CD4-positive, alpha-beta T cell (primary cell): ENCODE data around the gene HDDC3. TPM values are rescaled to one million over a fixed set of nuclear protein-coding genes. Genes with fewer than 3 reads are reported as not detected.
A peak's percentile ranks its signal among the peaks of the same experiment; 100 is the strongest.

Source experiments
- ATAC-seq: fragments of 200-7000 bp; cut with Tn5 transposase; one replicate; pipeline ENCODE4 v1.10.0; 2022; ENCODE audit warnings: mild to moderate bottlenecking; ENCODE audit not compliant: poor library complexity
- CTCF ChIA-PET: fragments of 350-600 bp; sonication (Branson Sonifier 250); formaldehyde crosslinking; loops from one replicate; lab custom pipeline; 2021; ENCODE audit warnings: antibody characterized with exemption, inconsistent platforms; lab: Charles Lee
- POLR2A ChIA-PET: fragments of 350-600 bp; sonication (Branson Sonifier 250); formaldehyde crosslinking; loops from one replicate; lab custom pipeline; 2021; ENCODE audit warnings: antibody characterized with exemption, inconsistent platforms; lab: Charles Lee
- DNase-seq, 14 experiments: peaks; one replicate each; pipeline ENCODE4 v3.0.0-alpha.2; 2013 to 2020; ENCODE audit warnings: mixed read lengths in 2 of 14
- H3K27ac ChIP-seq, 2 donors: one replicate each; pipeline versions ENCODE4 v1.5.1 to v1.7.0; 2013; ENCODE audit warnings: low read length in 2 of 2, low read depth in 1 of 2, mild to moderate bottlenecking in 1 of 2
- H3K27me3 ChIP-seq, 2 experiments: 1 replicate in 1 of 2; 2 replicates in 1 of 2; pipeline versions ENCODE4 v1.6.1 to v1.7.0; 2013; ENCODE audit warnings: low read length in 2 of 2, control low read depth in 1 of 2, mild to moderate bottlenecking in 1 of 2, moderate library complexity in 1 of 2; ENCODE audit not compliant: insufficient read depth in 2 of 2, control insufficient read depth in 1 of 2
- H3K36me3 ChIP-seq: one replicate; pipeline ENCODE4 v1.6.1; 2013; ENCODE audit warnings: low read length, control low read depth; ENCODE audit not compliant: insufficient read depth
- H3K4me1 ChIP-seq: one replicate; pipeline ENCODE4 v1.6.1; 2013; ENCODE audit warnings: low read length, control low read depth; ENCODE audit not compliant: insufficient read depth
- H3K4me3 ChIP-seq: one replicate; pipeline ENCODE4 v1.5.1; 2013; ENCODE audit warnings: mild to moderate bottlenecking, low read length, moderate library complexity
- H3K9me3 ChIP-seq, 2 experiments: 1 replicate in 1 of 2; 2 replicates in 1 of 2; pipeline versions ENCODE4 v1.6.1 to v1.7.0; 2013; ENCODE audit warnings: low read length in 2 of 2, mild to moderate bottlenecking in 2 of 2, control low read depth in 1 of 2, moderate library complexity in 1 of 2; ENCODE audit not compliant: control insufficient read depth in 1 of 2, insufficient read depth in 1 of 2
- H3K27ac Mint-ChIP-seq: one replicate; pipeline ENCODE4 v1.8.0; 2020; ENCODE audit warnings: mixed read lengths
- H3K27me3 Mint-ChIP-seq: one replicate; pipeline ENCODE4 v1.8.0; 2021; ENCODE audit warnings: mixed read lengths
- H3K36me3 Mint-ChIP-seq: one replicate; pipeline ENCODE4 v1.8.0; 2021; ENCODE audit warnings: low read depth, mixed read lengths
- H3K4me1 Mint-ChIP-seq: one replicate; pipeline ENCODE4 v1.8.0; 2021; ENCODE audit warnings: low read depth, mixed read lengths
- H3K4me3 Mint-ChIP-seq: one replicate; pipeline ENCODE4 v1.8.0; 2020; ENCODE audit warnings: mild to moderate bottlenecking, mixed read lengths
- H3K9me3 Mint-ChIP-seq: one replicate; pipeline ENCODE4 v1.8.0; 2020; ENCODE audit warnings: mixed read lengths
- CTCF ChIP-seq: fragments of 200-600 bp; IDR thresholded peaks from one replicate; pipeline ENCODE4 v1.8.0; 2022; ENCODE audit warnings: antibody characterized with exemption, mild to moderate bottlenecking
- intact Hi-C, 2 experiments: fragments of 100-400 bp; cut with DNase I in 1 of 2; cut with micrococcal nuclease in 1 of 2; formaldehyde crosslinking; loops; one replicate each; pipeline versions ENCODE4 v1.15.1 to v1.9.0; 2023 to 2025; cut with DNase I, micrococcal nuclease
- total RNA-seq, 174 experiments: library from RNA in 2 of 174; stranded (reverse) in 2 of 174; gene quantifications; one replicate each; pipeline ENCODE4 v1.2.3 and lab custom pipeline; 2021 to 2026

The HDDC3 gene
- total RNA-seq, 2 experiments from 2014 or later = 9.9 to 10.8 TPM

DNA sequence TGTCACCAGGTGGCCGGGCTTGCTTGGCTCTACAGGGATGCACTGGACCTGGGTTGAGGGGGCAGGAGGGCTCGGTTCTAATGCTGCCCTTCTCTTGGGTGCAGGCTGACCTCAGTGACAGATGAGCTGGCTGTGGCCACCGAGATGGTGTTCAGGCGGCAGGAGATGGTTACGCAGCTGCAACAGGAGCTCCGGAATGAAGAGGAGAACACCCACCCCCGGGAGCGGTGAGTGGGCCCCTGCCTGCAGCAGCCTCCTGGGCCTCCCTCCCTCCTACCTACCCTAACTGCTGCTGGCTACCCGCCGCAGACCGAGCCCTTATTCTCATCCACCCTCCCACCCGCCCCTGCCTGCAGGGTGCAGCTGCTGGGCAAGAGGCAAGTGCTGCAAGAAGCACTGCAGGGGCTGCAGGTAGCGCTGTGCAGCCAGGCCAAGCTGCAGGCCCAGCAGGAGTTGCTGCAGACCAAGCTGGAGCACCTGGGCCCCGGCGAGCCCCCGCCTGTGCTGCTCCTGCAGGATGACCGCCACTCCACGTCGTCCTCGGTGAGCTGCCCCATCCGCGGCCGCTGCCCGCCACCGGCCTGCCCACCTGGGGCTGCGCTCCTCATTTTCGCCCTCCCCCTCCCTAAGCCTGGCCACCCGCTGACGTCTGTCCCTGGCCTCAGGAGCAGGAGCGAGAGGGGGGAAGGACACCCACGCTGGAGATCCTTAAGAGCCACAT, 42.5 kb downstream of the HDDC3 start:
- intact Hi-C loops = loop anchor here (5.0 to 10.0 kb wide), 3 partner anchors 73 to 568 kb away; no protein-coding TSS in a partner anchor
- no peak for DNase-seq
- H3K4me1 ChIP-seq = peaks cover 12% of the 10 kb centered on the region
- H3K4me3 ChIP-seq = no peak overlapping the region
- Mint-ChIP-seq H3K36me3 (no peaks in the 10 kb centered on the region), H3K4me1 (peaks cover 11% of the 10 kb centered on the region), H3K27ac (no peak overlapping the region), H3K4me3 (no peak overlapping the region), H3K9me3 (no peaks in the 10 kb centered on the region), H3K27me3 (peaks cover 12% of the 10 kb centered on the region)
- CTCF ChIA-PET = no interaction called here
- peaks cover 0 to 5% of the 10 kb centered on the region in 2 experiments for H3K27me3 ChIP-seq
- TF ChIP-seq CTCF = no peak
- H3K9me3 ChIP-seq = peaks cover 0 to 4% of the 10 kb centered on the region in 2 experiments
- ATAC-seq = no peak
- no peaks in the 10 kb centered on the region for H3K36me3 ChIP-seq
- POLR2A ChIA-PET = no interaction called here
- H3K27ac ChIP-seq = no peak overlapping the region

GRCh38 chr15:90889313-90889730, 43.0 kb downstream of the HDDC3 start:
- no peaks in the 10 kb centered on the region for H3K9me3 Mint-ChIP-seq

GRCh38 chr15:90887037-90887481, 45.3 kb downstream of the HDDC3 start:
- Mint-ChIP-seq H3K27ac (no peak overlapping the region), H3K9me3 (no peaks in the 10 kb centered on the region), H3K4me1 (peaks cover 13% of the 10 kb centered on the region), H3K27me3 (peaks cover 15% of the 10 kb centered on the region), H3K36me3 (no peaks in the 10 kb centered on the region), H3K4me3 (no peak overlapping the region)
- peaks cover 26% of the 10 kb centered on the region for H3K4me1 ChIP-seq
- H3K4me3 ChIP-seq = no peak overlapping the region
- CTCF ChIA-PET = interaction anchor here (1.1 to 1.2 kb wide), 2 partner anchors 239 to 567 kb away, joined by 3 to 6 read pairs; no protein-coding TSS in a partner anchor
- no peak for ATAC-seq
- H3K9me3 ChIP-seq = peaks cover 0 to 4% of the 10 kb centered on the region in 2 experiments
- no peak for DNase-seq
- no peak overlapping the region for H3K27ac ChIP-seq
- no peak for TF ChIP-seq CTCF
- no peaks in the 10 kb centered on the region for H3K36me3 ChIP-seq
- peaks cover 3 to 5% of the 10 kb centered on the region in 2 experiments for H3K27me3 ChIP-seq
- intact Hi-C loops = loop anchor here (5.0 to 10.0 kb wide), 3 partner anchors 70 to 565 kb away; no protein-coding TSS in a partner anchor
- POLR2A ChIA-PET = no interaction called here

More at GRCh38 chr15:90889313-90889730, 43.0 kb downstream of the HDDC3 start:
- no peak overlapping the region for H3K27ac ChIP-seq
- peaks cover 0 to 4% of the 10 kb centered on the region in 2 experiments for H3K9me3 ChIP-seq
- no peak overlapping the region for H3K27ac Mint-ChIP-seq
- ChIA-PET CTCF (no interaction called here), POLR2A (no interaction called here)
- peaks cover 3 to 5% of the 10 kb centered on the region in 2 experiments for H3K27me3 ChIP-seq
- DNase-seq (peak in 2 of 14 experiments; percentile 34 to 56), ATAC-seq (no peak)
- H3K4me1 Mint-ChIP-seq = peaks cover 13% of the 10 kb centered on the region
- no peak overlapping the region for H3K4me3 ChIP-seq
- H3K27me3 Mint-ChIP-seq = peaks cover 15% of the 10 kb centered on the region
- H3K36me3 ChIP-seq = no peaks in the 10 kb centered on the region
- no peak overlapping the region for H3K4me3 Mint-ChIP-seq
- no peaks in the 10 kb centered on the region for H3K36me3 Mint-ChIP-seq
- TF ChIP-seq CTCF = no peak
- H3K4me1 ChIP-seq = peaks cover 18% of the 10 kb centered on the region
- intact Hi-C loops = loop anchor here (5.0 to 10.0 kb wide), 3 partner anchors 72 to 567 kb away; no protein-coding TSS in a partner anchor
